ENCODE data around the gene STIM1. TPM values are rescaled to one million over a fixed set of nuclear protein-coding genes. Genes with fewer than 3 reads are reported as not detected.

The STIM1 gene
- 10 to 100 TPM; 26.3 to 30.6 TPM for total RNA-seq

GRCh38 chr11:3854977-3855807, at the start of gene STIM1:
Gene STIM1, plus strand, starts transcription at chr11:3855664. Its CDS starts 607 bp downstream, at chr11:3856271.

GRCh38 chr11:3807909-3808860, 47.3 kb upstream of the STIM1 start, which contains the start of gene PGAP2:
Gene PGAP2, plus strand, starts transcription at chr11:3808560. Its CDS starts 2,700 bp downstream, at chr11:3811260.

DNA sequence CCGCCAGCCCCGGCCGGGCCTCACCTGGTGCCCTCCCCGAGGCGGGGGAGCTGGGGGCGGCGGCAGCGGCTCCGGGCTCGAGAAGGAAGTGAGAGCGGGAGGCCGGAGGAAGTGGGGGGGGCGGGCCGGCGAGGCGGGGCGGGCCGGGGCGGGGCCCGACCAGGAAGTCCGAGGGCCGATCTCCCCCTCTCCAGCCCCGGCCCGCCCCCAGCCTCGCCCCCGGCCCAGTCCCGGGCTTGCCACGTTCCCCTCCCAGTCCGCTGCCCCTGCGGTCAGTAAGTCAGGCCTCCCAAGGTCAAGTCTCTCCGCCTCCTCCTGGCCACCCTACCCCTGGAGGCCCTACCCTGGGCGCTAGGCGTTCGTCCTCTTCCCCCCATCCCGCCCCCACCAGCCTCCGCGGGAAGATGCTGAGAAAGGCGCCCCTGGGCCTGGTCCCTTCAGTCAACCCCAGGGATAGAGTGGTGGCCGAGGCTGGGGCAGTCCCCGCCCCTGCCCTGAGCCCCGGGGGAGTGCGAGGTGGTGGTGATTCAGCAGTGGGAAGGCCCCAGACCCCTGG, 14.5 kb upstream of the STIM1 start, which contains the start of gene RHOG:
TSS of gene RHOG (minus strand) at position 90 of the 556 bp plus-strand sequence. CDS start 12,821 bp downstream, outside the sequence.

DNA sequence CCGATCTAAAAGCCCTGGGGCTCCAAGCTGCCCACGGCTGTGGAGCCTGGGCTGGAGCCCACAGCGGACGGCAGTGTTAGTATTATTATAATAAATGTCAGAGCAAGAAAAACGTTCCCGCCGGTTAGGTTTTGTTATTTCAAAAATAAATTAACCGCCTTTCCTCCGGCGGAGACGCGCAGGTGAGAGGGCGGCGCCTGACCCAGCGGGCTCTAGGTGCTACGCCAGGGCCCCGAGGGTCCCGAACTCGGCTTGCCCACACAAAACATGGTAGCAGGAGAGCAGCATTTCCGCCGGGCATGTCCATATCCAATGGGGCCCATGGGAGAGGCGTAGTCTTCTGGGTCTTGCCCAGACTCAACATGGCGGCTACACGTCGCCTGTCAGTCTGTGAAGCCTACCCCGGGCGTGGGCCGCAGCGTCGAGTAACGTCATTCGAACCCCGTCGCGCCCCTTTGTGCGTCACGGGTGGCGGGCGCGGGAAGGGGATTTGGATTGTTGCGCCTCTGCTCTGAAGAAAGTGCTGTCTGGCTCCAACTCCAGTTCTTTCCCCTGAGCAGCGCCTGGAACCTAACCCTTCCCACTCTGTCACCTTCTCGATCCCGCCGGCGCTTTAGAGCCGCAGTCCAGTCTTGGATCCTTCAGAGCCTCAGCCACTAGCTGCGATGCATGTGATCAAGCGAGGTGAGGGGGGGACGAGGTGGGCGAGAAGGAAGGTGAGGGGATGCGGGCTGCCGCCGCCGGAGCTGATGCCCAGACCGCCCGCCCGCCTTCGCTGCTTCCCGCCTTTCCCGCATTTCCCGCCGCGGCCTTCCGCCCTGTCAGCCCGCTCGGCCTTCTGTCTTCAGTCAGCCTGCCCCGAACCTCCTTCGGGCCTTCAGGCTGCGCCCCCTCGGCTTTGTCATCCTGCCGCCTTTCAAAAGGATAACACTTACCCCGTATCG, 239.2 kb downstream of the STIM1 start, which contains the start of gene RRM1:
TSS of gene RRM1 (plus strand) at position 452 of the 944 bp plus-strand sequence. CDS start at position 666, 214 bp downstream.

Small RNA genes lying within 50 kb of the gene (small RNA-seq; reads per million reads assigned to genes)
- 0 reads per million in 2 donors for gene AC087441.2
- 0 reads per million in 2 donors for gene RF00409
- gene RPS29P20, result 0 reads per million in 2 donors

Other genes starting within 250 kb of the STIM1 start
- gene ART5, start 213.7 kb upstream of the STIM1 start, total RNA-seq, result not detected
- not detected for gene ART1, start 210.5 kb upstream of the STIM1 start, total RNA-seq
- gene CHRNA10, start 184.3 kb upstream of the STIM1 start, total RNA-seq, result 1 to 10 TPM; 1.0 to 1.3 TPM
- 100 to 1,000 TPM; 103 to 158 TPM for gene NUP98, start 58.1 kb upstream of the STIM1 start, total RNA-seq
- 10 to 100 TPM; 10.7 to 11.0 TPM for gene PGAP2, start 47.1 kb upstream of the STIM1 start, total RNA-seq
- 10 to 100 TPM; 12.4 to 15.3 TPM for gene RHOG, start 14.7 kb upstream of the STIM1 start, total RNA-seq
- gene RRM1, start 239.1 kb downstream of the STIM1 start, total RNA-seq, result 100 to 1,000 TPM in 1 of 2 donors, 10 to 100 TPM in 1; 66.1 to 144 TPM

Measured in melanocyte of skin (primary cell).